Uterus (tissue), 4 donors: Measurements from ENCODE around the gene AMOTL1. TPM values are rescaled to one million over a fixed set of nuclear protein-coding genes. Genes with fewer than 3 reads are reported as not detected.

Experiments
- DNase-seq, 2 donors: peaks; one replicate each; pipeline ENCODE4 v3.0.0-alpha.2; 2019 to 2020
- H3K27ac ChIP-seq, 2 donors: fragments of 200-600 bp; sonication (generic); 1 replicate in 1 of 2; 2 replicates in 1 of 2; pipeline ENCODE4 v1.5.1; 2016 to 2018
- H3K27me3 ChIP-seq, 2 donors: fragments of 200-600 bp; sonication (generic); one replicate each; pipeline ENCODE4 v1.5.1; 2018 to 2019; ENCODE audit warnings: control low read depth in 1 of 2
- H3K36me3 ChIP-seq, 2 donors: fragments of 200-600 bp; sonication (generic); one replicate each; pipeline ENCODE4 v1.5.1; 2019; ENCODE audit warnings: control low read depth in 1 of 2
- H3K4me1 ChIP-seq, 2 donors: fragments of 200-600 bp; sonication (generic); one replicate each; pipeline ENCODE4 v1.5.1; 2018 to 2019; ENCODE audit warnings: control low read depth in 1 of 2
- H3K4me3 ChIP-seq, 2 donors: fragments of 200-600 bp; sonication (generic); 1 replicate in 1 of 2; 2 replicates in 1 of 2; pipeline ENCODE4 v1.5.1; 2018 to 2019; ENCODE audit warnings: mild to moderate bottlenecking in 1 of 2
- H3K9me3 ChIP-seq, 2 donors: fragments of 200-600 bp; sonication (generic); one replicate each; pipeline ENCODE4 v1.5.1; 2019; ENCODE audit warnings: control low read depth in 1 of 2
- POLR2A ChIP-seq, 2 donors: fragments of 450-650 bp; IDR thresholded peaks; one replicate each; pipeline ENCODE4 v1.6.1; 2016; ENCODE audit warnings: antibody characterized with exemption in 2 of 2, mild to moderate bottlenecking in 1 of 2, moderate library complexity in 1 of 2
- intact Hi-C: fragments of 100-400 bp; cut with DNase I; formaldehyde crosslinking; loops from one replicate; pipeline ENCODE4 v1.15.1; 2023; ENCODE audit warnings: low total_unique reads
- total RNA-seq, 4 donors: library from RNA; depleted of rRNA in 3 of 4; stranded (reverse); fragments of >200 nt in 3 of 4; gene quantifications; one replicate each; pipeline versions ENCODE4 v1.1.0 to v1.2.4, GENCODE V29; 2014 to 2023
- TF ChIP-seq, protein P1 (sequence below), 4 experiments: fragments of 200-600 bp in 2 of 4; fragments of 450-650 bp in 2 of 4; sonication (generic) in 2 of 4; IDR thresholded peaks; one replicate each; pipeline ENCODE4 v1.5.1; 2016 to 2019; ENCODE audit warnings: antibody characterized with exemption in 4 of 4, mild to moderate bottlenecking in 2 of 4, moderate library complexity in 1 of 4
- donor health status: DM: yes; HTN: yes; CAD: no.

AMOTL1 gene
- total RNA-seq, 4 donors from 2014 or later = 20.6 to 107 (median 41.5) TPM

DNA sequence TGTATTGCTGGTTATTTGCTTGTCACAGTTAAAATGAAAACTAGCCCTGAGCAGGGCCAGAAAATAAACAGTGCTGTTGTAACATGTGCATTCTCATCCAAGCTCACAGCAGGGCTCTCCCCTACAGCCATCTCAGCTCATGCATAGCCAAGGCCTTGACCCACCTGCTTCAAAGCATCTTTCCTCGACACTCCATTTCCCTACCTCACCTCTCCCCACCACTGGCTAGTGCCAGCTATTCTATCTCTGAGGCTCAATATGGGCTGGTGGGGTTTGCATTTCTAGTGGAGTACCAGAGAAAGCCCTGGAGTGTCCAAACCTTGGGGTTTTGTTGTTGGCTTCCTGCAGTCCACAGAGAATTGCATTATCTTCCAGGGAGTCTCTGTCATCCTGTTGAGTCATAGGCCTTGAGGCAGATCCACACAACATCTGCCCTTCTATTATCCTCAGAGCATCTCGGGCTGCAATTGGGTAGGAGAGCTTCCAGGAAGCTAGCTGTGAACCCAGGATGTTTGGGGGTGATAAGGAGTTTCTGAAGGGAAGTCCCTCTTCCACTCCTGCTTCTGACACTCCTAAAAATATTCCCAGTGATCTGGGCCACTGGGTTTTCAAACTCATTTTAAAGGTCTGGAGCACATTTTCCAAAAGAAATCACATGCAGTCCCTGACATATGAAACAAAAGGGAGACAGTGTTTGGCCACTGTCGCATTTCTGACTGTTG, 36.1 kb upstream of the AMOTL1 start:
- Histone ChIP-seq H3K27me3 (no peaks in the 10 kb centered on the region), H3K36me3 (no peaks in the 10 kb centered on the region), H3K9me3 (no peaks in the 10 kb centered on the region), H3K27ac (peak overlapping the region; percentile 54 to 57), H3K4me3 (no peak overlapping the region), H3K4me1 (no peaks in the 10 kb centered on the region)
- peak; percentile 26 to 34 for DNase-seq
- TF ChIP-seq POLR2A (IDR thresholded peaks at IDR 0.05) = no peak
- TF ChIP-seq, protein P1, sequence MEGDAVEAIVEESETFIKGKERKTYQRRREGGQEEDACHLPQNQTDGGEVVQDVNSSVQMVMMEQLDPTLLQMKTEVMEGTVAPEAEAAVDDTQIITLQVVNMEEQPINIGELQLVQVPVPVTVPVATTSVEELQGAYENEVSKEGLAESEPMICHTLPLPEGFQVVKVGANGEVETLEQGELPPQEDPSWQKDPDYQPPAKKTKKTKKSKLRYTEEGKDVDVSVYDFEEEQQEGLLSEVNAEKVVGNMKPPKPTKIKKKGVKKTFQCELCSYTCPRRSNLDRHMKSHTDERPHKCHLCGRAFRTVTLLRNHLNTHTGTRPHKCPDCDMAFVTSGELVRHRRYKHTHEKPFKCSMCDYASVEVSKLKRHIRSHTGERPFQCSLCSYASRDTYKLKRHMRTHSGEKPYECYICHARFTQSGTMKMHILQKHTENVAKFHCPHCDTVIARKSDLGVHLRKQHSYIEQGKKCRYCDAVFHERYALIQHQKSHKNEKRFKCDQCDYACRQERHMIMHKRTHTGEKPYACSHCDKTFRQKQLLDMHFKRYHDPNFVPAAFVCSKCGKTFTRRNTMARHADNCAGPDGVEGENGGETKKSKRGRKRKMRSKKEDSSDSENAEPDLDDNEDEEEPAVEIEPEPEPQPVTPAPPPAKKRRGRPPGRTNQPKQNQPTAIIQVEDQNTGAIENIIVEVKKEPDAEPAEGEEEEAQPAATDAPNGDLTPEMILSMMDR (IDR thresholded peaks at IDR 0.05) = no peak
- intact Hi-C loops = no loop called here

DNA sequence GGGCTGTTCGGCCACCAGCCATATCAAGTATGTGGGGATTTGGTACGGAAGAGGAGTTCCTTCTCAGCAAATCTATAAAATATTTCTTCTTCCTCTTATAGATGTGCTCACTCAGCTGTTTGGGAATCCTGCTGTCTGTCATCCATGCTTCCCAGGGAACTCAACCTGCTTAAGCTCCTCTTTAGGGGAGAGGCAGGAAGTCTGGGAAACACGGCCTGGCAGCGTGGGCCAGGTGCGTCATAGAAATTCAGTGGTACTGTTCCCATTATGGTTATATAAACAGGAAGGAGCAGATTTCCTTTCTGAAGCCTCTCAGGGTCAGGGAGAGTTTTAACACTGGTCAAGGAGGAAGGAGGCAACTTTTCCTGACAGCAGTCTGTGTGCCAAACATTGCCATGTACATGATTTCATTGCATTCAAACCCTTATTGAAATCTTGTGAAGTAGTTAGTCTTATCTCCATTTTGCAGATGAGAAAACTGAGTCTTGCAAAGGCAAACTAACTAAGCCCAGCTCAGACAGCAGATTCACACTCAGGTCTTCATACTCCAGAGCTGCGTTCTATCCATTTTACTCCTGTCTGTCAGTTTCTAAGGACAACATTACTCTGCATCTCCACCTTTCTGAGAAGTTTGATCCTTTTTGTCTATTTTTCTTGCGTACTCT, 35.4 kb upstream of the AMOTL1 start:
- DNase-seq = peak; percentile 26 to 64
- Histone ChIP-seq H3K4me1 (no peaks in the 10 kb centered on the region), H3K27ac (peak overlapping the region; percentile 54 to 57), H3K4me3 (no peak overlapping the region), H3K27me3 (no peaks in the 10 kb centered on the region), H3K9me3 (no peaks in the 10 kb centered on the region), H3K36me3 (no peaks in the 10 kb centered on the region)
- TF ChIP-seq, protein P1 (IDR thresholded peaks at IDR 0.05) = no peak
- no peak for TF ChIP-seq POLR2A (IDR thresholded peaks at IDR 0.05)
- intact Hi-C loops = no loop called here

DNA sequence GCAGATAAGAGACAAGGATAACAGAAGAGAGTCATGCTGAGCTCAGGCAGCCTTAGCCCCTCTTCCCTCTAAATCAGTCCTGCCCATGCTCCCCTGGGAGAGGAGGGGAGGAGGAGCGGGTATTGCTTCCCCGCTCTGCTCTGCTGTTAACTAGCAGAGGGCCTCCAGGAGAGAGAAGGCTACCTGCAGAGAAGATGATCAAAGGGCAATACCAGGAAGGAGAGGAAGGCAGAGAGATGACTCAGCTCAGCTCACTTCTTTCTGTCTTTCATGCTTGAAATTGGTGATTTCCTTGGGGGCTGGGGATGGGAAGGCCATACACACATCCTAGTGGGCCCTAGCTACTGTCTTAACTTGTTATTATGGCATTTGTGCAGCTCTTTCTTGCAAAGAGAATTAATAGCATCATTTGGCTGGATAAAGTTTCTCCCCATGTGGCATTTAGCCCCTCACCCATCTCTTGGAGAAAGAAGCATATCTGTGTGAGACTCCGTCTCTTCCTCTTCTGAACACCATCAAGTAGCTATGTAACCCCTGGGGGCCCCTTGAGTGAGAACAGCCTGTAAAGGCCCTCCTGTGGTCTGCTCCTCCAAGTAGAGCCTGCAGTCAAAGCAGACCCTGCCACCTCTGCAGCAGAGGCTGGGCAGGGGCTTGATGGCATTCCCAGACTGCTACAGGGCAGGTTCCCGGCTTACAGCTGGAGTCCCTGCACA, 33.4 kb upstream of the AMOTL1 start:
- TF ChIP-seq POLR2A (IDR thresholded peaks at IDR 0.05) = no peak
- TF ChIP-seq, protein P1 (IDR thresholded peaks at IDR 0.05) = no peak
- DNase-seq = no peak

DNA sequence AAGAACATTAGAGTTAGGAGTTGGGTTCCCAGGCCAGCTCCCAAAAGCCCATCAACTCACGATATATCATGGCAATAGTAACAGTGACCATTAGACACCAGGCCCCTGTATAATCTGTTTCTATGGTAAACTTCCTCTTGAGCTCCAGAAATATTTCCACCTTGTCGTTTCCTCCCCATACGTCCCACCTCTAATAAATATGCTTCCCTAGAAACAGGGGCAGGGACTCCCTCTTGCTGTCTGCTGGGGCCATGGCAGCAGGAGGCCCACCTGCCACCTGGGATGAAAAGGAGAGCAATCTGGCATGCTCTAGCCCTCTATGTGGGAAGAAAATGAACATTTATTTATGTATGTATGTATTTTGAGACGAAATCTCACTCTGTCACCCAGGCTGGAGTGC, 32.2 kb upstream of the AMOTL1 start:
- no peaks in the 10 kb centered on the region for H3K9me3 ChIP-seq

More for the DNA sequence above, 33.4 kb upstream of the AMOTL1 start:
- no peaks in the 10 kb centered on the region for H3K9me3 ChIP-seq
- intact Hi-C loops = no loop called here
- H3K27ac ChIP-seq = peak overlapping the region in 1 of 2 donors; percentile 44
- H3K27me3 ChIP-seq = no peaks in the 10 kb centered on the region
- H3K4me3 ChIP-seq = no peak overlapping the region
- no peaks in the 10 kb centered on the region for H3K36me3 ChIP-seq
- H3K4me1 ChIP-seq = no peaks in the 10 kb centered on the region

More for the DNA sequence above, 32.2 kb upstream of the AMOTL1 start:
- H3K27me3 ChIP-seq = no peaks in the 10 kb centered on the region
- peaks cover 0 to 3% of the 10 kb centered on the region in 2 donors for H3K4me1 ChIP-seq
- intact Hi-C loops = no loop called here
- no peak for DNase-seq
- no peak overlapping the region for H3K4me3 ChIP-seq
- no peak for TF ChIP-seq POLR2A (IDR thresholded peaks at IDR 0.05)
- TF ChIP-seq, protein P1 (IDR thresholded peaks at IDR 0.05) = no peak
- H3K27ac ChIP-seq = no peak overlapping the region
- no peaks in the 10 kb centered on the region for H3K36me3 ChIP-seq
